H1 (cell line): ENCODE measurements around the gene TAC4. TPM values are rescaled to one million over a fixed set of nuclear protein-coding genes. Genes with fewer than 3 reads are reported as not detected.

Experiments
- CTCF ChIA-PET: fragments of 300-600 bp; sonication (Branson Sonifier 250); formaldehyde crosslinking; loops from one replicate; lab custom pipeline; 2021; ENCODE audit not compliant: partially characterized antibody; lab: Charles Lee
- POLR2A ChIA-PET: fragments of 300-600 bp; sonication (Branson Sonifier 250); formaldehyde crosslinking; loops from one replicate; lab custom pipeline; 2021; ENCODE audit warnings: inconsistent platforms; ENCODE audit not compliant: partially characterized antibody; lab: Charles Lee
- DNase-seq, 2 experiments: peaks; one replicate each; pipeline versions ENCODE4 v3.0.0 to v3.0.0-alpha.2; 2010 to 2022; ENCODE audit warnings: low spot score in 2 of 2, low read depth in 1 of 2, mixed read lengths in 1 of 2
- FAIRE-seq: peaks from 2 replicates; lab custom pipeline; 2011; peaks lifted over from hg19 to GRCh38; lab: Jason Lieb, UNC
- H2AFZ ChIP-seq: 2 replicates; pipeline ENCODE4 v1.8.1; 2012; ENCODE audit warnings: low read length, inconsistent platforms
- H2AK5ac ChIP-seq: 2 replicates; pipeline ENCODE4 v1.6.1; 2013; ENCODE audit warnings: low read depth, low read length
- H2BK120ac ChIP-seq: replicated peaks from 2 replicates; pipeline ENCODE3; 2013; ENCODE audit warnings: low read depth, low read length, inconsistent platforms
- H2BK12ac ChIP-seq: 2 replicates; pipeline ENCODE4 v1.6.1; 2013; ENCODE audit warnings: low read depth, low read length
- H2BK15ac ChIP-seq: 2 replicates; pipeline ENCODE4 v1.6.1; 2013; ENCODE audit warnings: low read length
- H2BK20ac ChIP-seq: 2 replicates; pipeline ENCODE4 v1.6.1; 2013; ENCODE audit warnings: low read length
- H2BK5ac ChIP-seq: 2 replicates; pipeline ENCODE4 v1.6.1; 2013; ENCODE audit warnings: low read depth, low read length
- H3K14ac ChIP-seq: 2 replicates; pipeline ENCODE4 v1.6.1; 2013; ENCODE audit warnings: inconsistent platforms; ENCODE audit not compliant: insufficient read length
- H3K18ac ChIP-seq: 2 replicates; pipeline ENCODE4 v1.6.1; 2013; ENCODE audit warnings: low read length; ENCODE audit errors: extremely low read depth
- H3K23ac ChIP-seq: 2 replicates; pipeline ENCODE4 v1.6.1; 2013; ENCODE audit warnings: inconsistent platforms; ENCODE audit not compliant: insufficient read length
- H3K23me2 ChIP-seq: 2 replicates; pipeline ENCODE4 v1.6.1; 2013; ENCODE audit warnings: low read depth, low read length
- H3K27ac ChIP-seq: 2 replicates; pipeline ENCODE4 v1.6.1; 2011; ENCODE audit warnings: low read depth, low read length, inconsistent platforms
- H3K27me3 ChIP-seq, 4 experiments: replicated peaks in 1 of 4; 1 replicate in 1 of 4; 2 replicates in 3 of 4; pipeline versions ENCODE4 v1.6.1 to v1.8.1; 2011 to 2013; ENCODE audit warnings: low read length in 3 of 4, mild to moderate bottlenecking in 3 of 4, inconsistent platforms in 2 of 4, mixed read lengths in 2 of 4, moderate library complexity in 1 of 4; ENCODE audit not compliant: control insufficient read depth in 3 of 4, insufficient read depth in 3 of 4; ENCODE audit errors: extremely low read depth in 1 of 4
- H3K36me3 ChIP-seq, 4 experiments: 2 replicates each; pipeline versions ENCODE4 v1.6.1 to v1.8.1; 2011 to 2013; ENCODE audit warnings: mild to moderate bottlenecking in 4 of 4, low read length in 3 of 4, moderate library complexity in 2 of 4, control low read depth in 1 of 4, inconsistent platforms in 1 of 4; ENCODE audit not compliant: insufficient read depth in 4 of 4, control insufficient read depth in 2 of 4
- H3K4ac ChIP-seq: replicated peaks from 2 replicates; pipeline ENCODE3; 2013; ENCODE audit warnings: low read length, low read depth, mixed read lengths, inconsistent platforms; ENCODE audit not compliant: insufficient read length
- H3K4me1 ChIP-seq, 4 experiments: replicated peaks in 1 of 4; 1 replicate in 1 of 4; 2 replicates in 3 of 4; pipeline versions ENCODE4 v1.6.1 to v1.8.1; 2011 to 2013; ENCODE audit warnings: low read length in 3 of 4, inconsistent platforms in 2 of 4, mixed read lengths in 1 of 4; ENCODE audit not compliant: insufficient read depth in 4 of 4, control insufficient read depth in 3 of 4
- H3K4me2 ChIP-seq, 2 experiments: 2 replicates each; pipeline versions ENCODE4 v1.6.1 to v1.8.1; 2011 to 2013; ENCODE audit warnings: low read depth in 2 of 2, low read length in 2 of 2, control low read depth in 1 of 2, inconsistent platforms in 1 of 2, mild to moderate bottlenecking in 1 of 2; ENCODE audit not compliant: insufficient read depth in 1 of 2
- H3K4me3 ChIP-seq, 4 experiments: fragments of 200-600, 300-600 bp in 1 of 4; sonication (generic), shearing (Covaris generic), sonication (Bioruptor Twin) in 1 of 4; 2 replicates each; pipeline versions ENCODE4 v1.5.1 to v1.8.1; 2011 to 2016; ENCODE audit warnings: low read length in 4 of 4, low read depth in 3 of 4, control low read depth in 2 of 4, inconsistent platforms in 2 of 4, mild to moderate bottlenecking in 2 of 4, mixed read lengths in 1 of 4, moderate library complexity in 1 of 4; ENCODE audit not compliant: insufficient read depth in 2 of 4; ENCODE audit errors: extremely low read depth in 1 of 4
- H3K56ac ChIP-seq: replicated peaks from 2 replicates; pipeline ENCODE3; 2013; ENCODE audit warnings: low read depth, mild to moderate bottlenecking, mixed read lengths, low read length, inconsistent platforms; ENCODE audit not compliant: insufficient read length
- H3K79me1 ChIP-seq: 2 replicates; pipeline ENCODE4 v1.6.1; 2013; ENCODE audit warnings: low read depth, low read length, control low read depth
- H3K79me2 ChIP-seq, 2 experiments: 2 replicates each; pipeline versions ENCODE4 v1.6.1 to v1.8.1; 2012 to 2013; ENCODE audit warnings: low read length in 2 of 2, mild to moderate bottlenecking in 2 of 2, inconsistent platforms in 1 of 2; ENCODE audit not compliant: insufficient read depth in 2 of 2, control insufficient read depth in 1 of 2
- H3K9ac ChIP-seq, 4 experiments: replicated peaks in 1 of 4; 1 replicate in 1 of 4; 2 replicates in 3 of 4; pipeline versions ENCODE4 v1.6.1 to v1.8.1; 2011 to 2013; ENCODE audit warnings: low read depth in 3 of 4, low read length in 3 of 4, control low read depth in 2 of 4, mild to moderate bottlenecking in 2 of 4, moderate library complexity in 2 of 4, inconsistent platforms in 1 of 4; ENCODE audit errors: extremely low read depth in 1 of 4
- H3K9me3 ChIP-seq, 2 experiments: 2 replicates each; pipeline versions ENCODE4 v1.6.1 to v1.8.1; 2012 to 2013; ENCODE audit warnings: mild to moderate bottlenecking in 2 of 2, moderate library complexity in 2 of 2, control low read depth in 1 of 2, inconsistent platforms in 1 of 2, low read depth in 1 of 2, low read length in 1 of 2, mixed read lengths in 1 of 2; ENCODE audit not compliant: insufficient read depth in 2 of 2
- H4K20me1 ChIP-seq, 2 experiments: replicated peaks in 1 of 2; 2 replicates each; pipeline versions ENCODE3 to v1.8.1; 2011 to 2013; ENCODE audit warnings: inconsistent platforms in 2 of 2, low read length in 2 of 2, mild to moderate bottlenecking in 1 of 2; ENCODE audit not compliant: insufficient read depth in 2 of 2, control insufficient read depth in 1 of 2
- H4K5ac ChIP-seq: 2 replicates; pipeline ENCODE4 v1.6.1; 2013; ENCODE audit warnings: low read length, low read depth, mixed read lengths, inconsistent platforms; ENCODE audit not compliant: insufficient read length
- H4K8ac ChIP-seq: 2 replicates; pipeline ENCODE4 v1.8.0; 2013; ENCODE audit warnings: mild to moderate bottlenecking, moderate library complexity, low read length, inconsistent platforms; ENCODE audit not compliant: insufficient read depth; ENCODE audit errors: extremely low read depth
- H4K91ac ChIP-seq: replicated peaks from 2 replicates; pipeline ENCODE3; 2013; ENCODE audit warnings: low read length, mixed read lengths, inconsistent platforms; ENCODE audit not compliant: insufficient read length
- ASH2L ChIP-seq: fragments of 200-600, 300-600 bp; sonication (generic); IDR thresholded peaks from one replicate; pipeline ENCODE4 v1.7.1; 2017; ENCODE audit warnings: low read length
- CTBP2 ChIP-seq: IDR thresholded peaks from 2 replicates; pipeline ENCODE4 v1.7.0; 2011; ENCODE audit warnings: borderline replicate concordance, mild to moderate bottlenecking, moderate library complexity, mixed read lengths, low read length; ENCODE audit not compliant: insufficient read depth, insufficient read length
- E2F6 ChIP-seq: IDR thresholded peaks from 2 replicates; pipeline ENCODE4 v1.6.1; 2012; ENCODE audit warnings: inconsistent platforms
- GTF2F1 ChIP-seq: IDR thresholded peaks from 2 replicates; pipeline ENCODE4 v1.6.1; 2012; ENCODE audit warnings: low read depth, low read length, improper control_type of control experiment, borderline replicate concordance
- SIN3A ChIP-seq, 2 experiments: IDR thresholded peaks in 1 of 2; conservative IDR thresholded peaks in 1 of 2; 2 replicates each; pipeline ENCODE4 v1.6.1; 2011 to 2012; ENCODE audit warnings: low read length in 2 of 2, improper control_type of control experiment in 1 of 2, low read depth in 1 of 2, mild to moderate bottlenecking in 1 of 2
- SP1 ChIP-seq: IDR thresholded peaks from 2 replicates; pipeline ENCODE4 v1.6.1; 2011; ENCODE audit warnings: low read depth, low read length
- TEAD4 ChIP-seq: IDR thresholded peaks from 2 replicates; pipeline ENCODE4 v1.6.1; 2012; ENCODE audit warnings: low read depth, low read length, inconsistent platforms, mixed read lengths
- USF2 ChIP-seq: IDR thresholded peaks from 2 replicates; pipeline ENCODE4 v1.6.1; 2011; ENCODE audit warnings: low read length, improper control_type of control experiment
- YY1 ChIP-seq: IDR thresholded peaks from 2 replicates; pipeline ENCODE4 v1.6.1; 2011; ENCODE audit warnings: low read depth, mild to moderate bottlenecking, low read length
- WGBS, 2 experiments: shearing (Covaris generic) in 1 of 2; methylation state at CpG; one replicate each; pipeline versions ENCODE4 v1.1.6 to v1.1.7; 2013 to 2015; ENCODE audit warnings: low lambda C conversion rate in 2 of 2, mixed read lengths in 2 of 2, inconsistent platforms in 1 of 2, low coverage in 1 of 2, missing lambda C conversion rate in 1 of 2; ENCODE audit not compliant: insufficient replicate concordance in 2 of 2, insufficient coverage in 1 of 2, insufficient read length in 1 of 2; ENCODE audit errors: extremely low coverage in 1 of 2, missing lambda C conversion rate in 1 of 2; 5-methylcytosine and 5-hydroxymethylcytosine counted together
- polyA plus RNA-seq, 7 experiments: library from polyadenylated mRNA; depleted of rRNA in 3 of 7; stranded (reverse) in 5 of 7; unstranded in 2 of 7; fragments of >200 nt in 5 of 7; fragments of 200-250 nt in 2 of 7; gene quantifications; 1 replicate in 5 of 7; 2 replicates in 1 of 7; 4 replicates in 1 of 7; pipeline versions ENCODE4 v1.2.1 to v1.2.3, GENCODE V29; 2011 to 2013; ENCODE audit warnings: missing spikeins in 2 of 7, mixed read lengths in 2 of 7
- total RNA-seq: library from RNA; stranded (reverse); fragmentation: NEBNext Ultra II Directional; extraction: Animal tissue kit (Norgen Biotek cat#: 25700); gene quantifications from 2 replicates; pipeline ENCODE4 v1.2.1, GENCODE V29; 2021

Gene TAC4
- total and polyA plus RNA-seq, 2 of the 8 experiments (the other 6 are each of a cell fraction or from before 2014, with no cell fraction given), result 0.15 TPM; not detected in 1

GRCh38 chr17:49887086-49887743 is 39.3 kb upstream of the TAC4 start:
- Histone ChIP-seq H3K18ac (no peak overlapping the region), H3K36me3 (no peaks in the 10 kb centered on the region), H3K9ac (no peak overlapping the region), H4K91ac (peak overlapping the region; percentile 82), H3K27me3 (peaks cover 3 to 26% (median 20%) of the 10 kb centered on the region in 4 experiments), H2BK5ac (peak overlapping the region; percentile 72; the same call in 1 of the 2 replicates), H3K23ac (no peak overlapping the region), H3K23me2 (no peaks in the 10 kb centered on the region; the same call in 1 of the 2 replicates), H2AK5ac (0 out of 2 replicates have a peak overlapping the region, but pooled peaks have one; percentile 41), H3K9me3 (no peaks in the 10 kb centered on the region), H4K8ac (peak overlapping the region; percentile 31), H4K20me1 (no peaks in the 10 kb centered on the region), H4K5ac (no peak overlapping the region), H3K4me3 (peak overlapping the region in 1 of 4 experiments; percentile 2; a peak in 1 of 8 replicates), H3K14ac (no peak overlapping the region), H3K4ac (peak overlapping the region; percentile 92), H2AFZ (no peak overlapping the region), H2BK20ac (peak overlapping the region; percentile 8; the same call in 1 of the 2 replicates), H3K79me1 (no peaks in the 10 kb centered on the region), H3K27ac (no peak overlapping the region), H3K4me1 (peaks cover 4 to 16% (median 13%) of the 10 kb centered on the region in 4 experiments), H2BK15ac (peak overlapping the region; percentile 76; the same call in 1 of the 2 replicates), H3K79me2 (no peaks in the 10 kb centered on the region), H2BK12ac (peak overlapping the region; percentile 83; the same call in 1 of the 2 replicates), H3K56ac (no peak overlapping the region), H2BK120ac (no peak overlapping the region), H3K4me2 (peak overlapping the region; percentile 24 to 48; a peak in 3 of 4 replicates)
- DNase-seq (no peak), FAIRE-seq (no peak)
- ChIA-PET POLR2A (interaction anchor here (0.6 to 2.0 kb wide), 7 partner anchors 9 to 237 kb away, joined by 3 to 8 read pairs (median 3); no protein-coding TSS in a partner anchor), CTCF (interaction anchor here (0.7 to 10.0 kb wide), 8 partner anchors 14 to 109 kb away, joined by 3 to 109 read pairs (median 4); partner anchors contain the start of gene DLX3)
- WGBS, 2 experiments, result 54% methylated on average over 5 of the region's 7 CpGs; no CpG with 5 or more reads in 1 of the 2 experiments
- TF ChIP-seq ASH2L, result peak; percentile 76
- TF ChIP-seq GTF2F1, result no peak
- peak; percentile 85 for TF ChIP-seq TEAD4
- TF ChIP-seq SIN3A (conservative IDR thresholded peaks at IDR 0.05 in 1 of 2, IDR thresholded peaks at IDR 0.05 in 1 of 2; ENCODE audit: low read depth in 1 of 2, low read length in 2 of 2), result no peak
- 0 out of 2 replicates have a peak, but pooled peaks have one; percentile 18 for TF ChIP-seq YY1
- TF ChIP-seq USF2, result no peak
- TF ChIP-seq SP1, result peak; percentile 62; the same call in 1 of the 2 replicates
- TF ChIP-seq CTBP2, result peak; percentile 54
- peak; percentile 71 for TF ChIP-seq E2F6
